ENCODE results near the gene CTSW. TPM values are rescaled to one million over a fixed set of nuclear protein-coding genes. Genes with fewer than 3 reads are reported as not detected.
A peak's percentile ranks its signal among the peaks of the same experiment; 100 is the strongest.

Gene CTSW
- total RNA-seq, 1 experiment from 2014 or later, result not detected

GRCh38 chr11:65857853-65858680 lies 21.6 kb upstream of the CTSW start, which contains the start of gene CFL1 (continued):
- TF ChIP-seq E2F1 (CRISPR knock-in tag; IDR thresholded peaks at IDR 0.05) (no peak), CREB1 (CRISPR knock-in tag; IDR thresholded peaks at IDR 0.05) (no peak), STAT6 (CRISPR knock-in tag; conservative IDR thresholded peaks at IDR 0.05; ENCODE audit: low read depth) (no peak), ESRRA (CRISPR knock-in tag; IDR thresholded peaks at IDR 0.05; ENCODE audit: borderline replicate concordance) (no peak), NR1H2 (CRISPR knock-in tag; IDR thresholded peaks at IDR 0.05) (no peak), HMGXB4 (CRISPR knock-in tag; IDR thresholded peaks at IDR 0.05) (no peak; the same call in 1 of the 2 replicates), MAX (CRISPR knock-in tag; IDR thresholded peaks at IDR 0.05) (peak; percentile 59), ZSCAN18 (CRISPR knock-in tag; IDR thresholded peaks at IDR 0.05) (no peak), SMAD3 (CRISPR knock-in tag; IDR thresholded peaks at IDR 0.05; ENCODE audit: borderline replicate concordance) (no peak; the same call in 1 of the 2 replicates), ZBTB21 (CRISPR knock-in tag; IDR thresholded peaks at IDR 0.05; ENCODE audit: borderline replicate concordance) (no peak), JAZF1 (CRISPR knock-in tag; IDR thresholded peaks at IDR 0.05) (no peak), E2F4 (CRISPR knock-in tag; IDR thresholded peaks at IDR 0.05; ENCODE audit: borderline replicate concordance, low read depth) (peak; percentile 72; the same call in 1 of the 2 replicates), MXD4 (CRISPR knock-in tag; IDR thresholded peaks at IDR 0.05; ENCODE audit: borderline replicate concordance) (no peak), ZNF317 (CRISPR knock-in tag; IDR thresholded peaks at IDR 0.05; ENCODE audit: borderline replicate concordance, low read depth) (no peak), SMAD4 (CRISPR knock-in tag; IDR thresholded peaks at IDR 0.05) (no peak), OVOL2 (CRISPR knock-in tag; IDR thresholded peaks at IDR 0.05; ENCODE audit: borderline replicate concordance) (no peak), NFYB (CRISPR knock-in tag; conservative IDR thresholded peaks at IDR 0.05; ENCODE audit: low read depth) (peak; percentile 73), KAT7 (CRISPR knock-in tag; IDR thresholded peaks at IDR 0.05; ENCODE audit: borderline replicate concordance) (no peak), PREB (CRISPR knock-in tag; IDR thresholded peaks at IDR 0.05; ENCODE audit: borderline replicate concordance) (no peak), HMGA2 (CRISPR knock-in tag; IDR thresholded peaks at IDR 0.05) (no peak), E2F5 (CRISPR knock-in tag; IDR thresholded peaks at IDR 0.05) (peak; percentile 94), PRRX2 (CRISPR knock-in tag; IDR thresholded peaks at IDR 0.05) (no peak), AR (CRISPR knock-in tag; IDR thresholded peaks at IDR 0.05) (no peak), EMX1 (CRISPR knock-in tag; IDR thresholded peaks at IDR 0.05) (no peak)
